ENCODE results near the gene ATP1B3. TPM values are rescaled to one million over a fixed set of nuclear protein-coding genes. Genes with fewer than 3 reads are reported as not detected.
"Not testable (repeated sequence)": the region's sequence is repeated elsewhere in the genome, so short reads cannot be mapped to it uniquely, and the experiment has no call there.

Gene ATP1B3
- total RNA-seq, 1 donor from 2014 or later = 155 TPM

GRCh38 chr3:141860766-141861513 is 15.5 kb upstream of the ATP1B3 start:
- DNase-seq (ENCODE audit: low read depth) = no peak

- DNase-seq (ENCODE audit: low read depth) = no peak
Observed at GRCh38 chr3:141862279-141862816, 14.1 kb upstream of the ATP1B3 start.

DNA sequence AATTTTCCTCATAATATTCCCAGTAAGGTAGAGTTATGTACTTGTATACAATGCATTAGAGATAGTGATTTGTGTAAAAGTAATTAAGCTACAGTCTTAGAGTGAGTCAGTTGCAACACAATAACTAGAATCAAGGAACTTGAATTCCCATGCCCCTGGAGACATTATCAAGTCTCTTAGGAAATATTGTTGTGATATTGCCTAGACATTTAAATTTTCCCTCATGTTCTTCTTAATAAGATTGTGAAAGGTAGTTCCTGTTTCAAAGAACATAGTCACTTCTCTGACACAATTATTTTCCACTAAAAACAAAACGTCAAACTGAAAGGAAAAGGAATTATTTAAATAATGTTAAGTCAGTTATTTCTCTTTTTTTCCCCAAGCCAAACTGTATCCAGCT is 13.0 kb upstream of the ATP1B3 start:
- DNase-seq (ENCODE audit: low read depth) = no peak

DNA sequence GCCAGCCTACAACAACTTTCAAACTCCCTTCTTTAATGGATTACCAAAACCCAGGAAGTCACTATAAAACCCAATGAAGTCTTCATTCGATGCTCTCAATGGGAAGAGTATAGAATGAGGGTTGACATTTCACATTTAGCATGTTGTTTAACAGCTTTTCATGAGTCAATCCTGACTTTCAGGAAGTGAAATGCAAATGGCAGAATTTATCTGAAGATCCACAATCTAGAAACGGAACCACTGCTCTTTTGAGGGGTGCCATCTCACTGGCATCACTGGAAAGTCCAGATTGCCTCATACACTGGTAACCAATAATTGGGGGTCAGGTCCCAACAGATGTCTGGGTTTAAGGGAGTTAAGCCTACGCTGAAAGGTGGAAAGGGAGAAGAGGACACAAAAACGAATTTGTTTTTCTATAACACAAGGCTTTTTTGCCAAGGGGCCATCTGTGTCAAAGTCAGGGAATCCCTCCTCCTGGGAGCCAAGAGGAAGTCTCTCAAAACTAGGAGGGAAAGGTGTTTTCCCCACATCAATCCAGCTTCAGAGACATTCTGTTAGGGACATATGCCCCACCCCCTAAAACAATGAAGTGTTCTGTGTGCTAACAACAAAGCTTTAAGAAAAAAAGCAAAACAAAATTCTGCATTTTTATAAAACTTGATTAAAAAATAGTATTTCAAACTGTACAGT is 12.0 kb upstream of the ATP1B3 start:
- DNase-seq (ENCODE audit: low read depth) = no peak

DNA sequence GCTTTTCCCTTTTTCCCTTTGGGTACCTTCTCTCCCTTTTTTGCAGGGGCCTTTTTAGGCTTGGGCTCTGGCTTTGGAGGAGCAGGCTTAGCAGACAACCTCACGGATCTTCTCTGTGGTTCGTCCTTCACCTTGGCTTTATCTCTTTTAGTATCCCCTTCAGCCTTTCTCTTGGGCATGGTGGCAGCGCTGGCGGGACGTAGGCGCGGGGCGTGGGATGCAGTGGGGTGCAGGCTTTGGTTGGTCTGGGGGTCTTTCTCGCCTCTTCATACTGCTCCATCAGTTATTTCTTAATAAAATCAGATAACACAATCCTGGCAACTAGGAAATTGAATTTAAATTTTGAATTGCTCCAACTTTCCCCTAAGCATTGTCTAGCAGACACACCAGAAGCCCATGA is 11.3 kb upstream of the ATP1B3 start:
- DNase-seq (ENCODE audit: low read depth) = no peak

- DNase-seq (ENCODE audit: low read depth) = no peak
Observed at GRCh38 chr3:141870091-141870687, 6.3 kb upstream of the ATP1B3 start.

DNA sequence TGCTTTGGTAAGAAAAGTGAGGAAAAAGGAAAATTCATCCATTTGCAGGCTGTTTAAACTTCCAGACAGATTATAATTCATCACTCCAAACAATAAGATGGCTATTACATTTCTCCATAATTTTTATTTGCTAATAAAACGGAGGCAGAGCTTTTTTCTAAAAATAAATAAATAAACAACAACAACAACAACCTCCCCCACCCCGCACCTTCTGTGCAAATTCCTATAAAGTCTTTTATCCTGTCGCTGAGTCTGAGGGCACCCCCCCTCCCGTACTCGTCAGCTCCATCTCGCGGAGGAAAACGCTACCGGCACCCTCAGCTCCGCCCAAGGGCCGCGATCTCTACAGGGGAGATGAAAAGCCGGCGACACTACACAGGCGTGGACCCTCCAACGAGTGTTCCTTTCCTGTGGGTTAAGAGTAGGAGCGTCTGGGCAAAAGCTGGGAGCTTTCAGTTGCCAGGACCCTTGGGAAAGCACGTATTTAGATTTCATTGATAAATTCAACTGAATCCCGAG is 1.0 kb upstream of the ATP1B3 start:
- peak; percentile 45 for DNase-seq (ENCODE audit: low read depth)

DNA sequence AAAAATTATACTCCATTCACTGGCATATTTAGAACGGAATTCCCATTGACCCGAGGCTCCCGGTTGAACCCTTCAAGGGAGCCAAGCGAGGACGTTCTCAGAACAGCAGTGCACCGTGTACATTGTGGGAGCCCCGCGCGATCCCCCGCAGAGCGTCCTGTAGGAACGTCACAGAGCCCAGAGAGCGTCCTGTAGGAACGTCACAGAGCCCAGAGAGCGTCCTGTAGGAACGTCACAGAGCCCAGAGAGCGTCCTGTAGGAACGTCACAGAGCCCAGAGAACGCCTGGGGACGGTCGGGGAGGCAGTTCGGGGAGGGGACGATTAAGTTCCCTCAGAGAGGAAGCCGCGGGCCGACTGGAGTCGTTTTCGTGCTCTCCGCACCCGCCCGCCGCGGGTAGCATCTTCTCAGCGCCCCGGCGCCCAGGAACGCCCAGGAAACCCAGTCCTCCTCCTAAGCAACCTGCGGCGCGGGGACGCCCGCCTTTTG is 506 bp upstream of the ATP1B3 start:
- DNase-seq (ENCODE audit: low read depth) = peak; percentile 13

GRCh38 chr3:141876891-141877621 is 613 bp downstream of the ATP1B3 start:
- peak; percentile 32 for DNase-seq (ENCODE audit: low read depth)

GRCh38 chr3:141877911-141878310 is 1.5 kb downstream of the ATP1B3 start:
- peak; percentile 40 for DNase-seq (ENCODE audit: low read depth)

DNA sequence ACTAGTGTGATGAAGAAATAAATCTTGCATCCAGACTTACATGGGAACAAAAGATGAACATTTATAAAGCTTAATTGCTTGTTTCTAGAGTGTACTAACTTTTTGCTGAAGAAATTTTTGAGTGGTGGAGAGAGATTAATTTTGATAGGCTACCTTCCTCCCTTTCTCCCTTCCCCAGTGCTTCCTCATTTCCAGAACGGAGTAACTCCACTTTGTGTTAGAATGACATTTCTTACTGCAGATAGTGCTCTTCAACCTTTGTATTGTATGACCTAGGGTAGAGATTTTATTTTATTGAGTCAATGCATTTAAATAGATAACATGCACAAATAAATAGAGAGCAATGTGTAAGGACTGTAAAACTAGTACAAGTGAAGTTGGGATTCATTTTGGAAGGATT is 1.9 kb downstream of the ATP1B3 start:
- DNase-seq (ENCODE audit: low read depth) = no peak

DNA sequence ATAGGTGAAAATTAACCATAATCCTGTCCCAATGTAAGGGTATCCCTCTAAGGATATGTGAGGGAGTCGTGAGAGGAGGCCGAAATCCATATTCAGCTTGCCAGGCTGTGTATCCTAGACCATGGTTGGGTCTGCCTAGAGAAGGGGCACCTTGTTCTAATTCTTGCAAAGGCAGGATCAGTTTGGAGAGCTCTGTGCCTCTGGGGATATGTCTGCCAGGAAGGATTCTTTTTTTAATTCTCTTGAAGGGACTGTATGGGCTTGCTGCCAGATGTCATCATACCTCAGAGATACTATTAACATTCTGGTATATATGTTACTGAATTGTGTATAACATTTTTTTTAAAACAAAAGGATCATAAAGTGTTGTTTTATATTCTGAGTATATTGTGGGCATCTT is 2.4 kb downstream of the ATP1B3 start:
- no peak for DNase-seq (ENCODE audit: low read depth)

GRCh38 chr3:141881702-141882101 is 5.3 kb downstream of the ATP1B3 start:
- DNase-seq (ENCODE audit: low read depth) = no peak

GRCh38 chr3:141887051-141887450 is 10.6 kb downstream of the ATP1B3 start:
- DNase-seq (ENCODE audit: low read depth) = no peak

DNA sequence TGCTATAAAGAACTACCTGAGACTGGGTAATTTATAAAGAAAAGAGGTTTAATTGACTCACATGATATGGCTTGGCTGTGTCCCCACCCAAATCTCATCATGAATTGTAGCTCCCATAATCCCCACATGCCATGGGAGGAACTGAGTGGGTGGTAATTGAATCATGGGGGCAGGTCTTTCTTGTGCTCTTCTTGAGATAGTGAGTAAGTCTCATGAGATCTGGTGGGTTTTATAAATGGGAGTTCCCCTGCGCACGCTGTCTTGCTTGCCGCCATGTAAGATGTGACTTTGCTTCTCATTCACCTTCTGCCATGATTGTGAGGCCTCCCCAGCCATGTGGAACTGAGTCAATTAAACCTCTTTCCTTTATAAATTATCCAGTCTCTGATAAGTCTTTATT is 12.1 kb downstream of the ATP1B3 start:
- DNase-seq (ENCODE audit: low read depth) = not testable (repeated sequence)

GRCh38 chr3:141894524-141895176 is 18.2 kb downstream of the ATP1B3 start:
- peak; percentile 87 for DNase-seq (ENCODE audit: low read depth)

DNA sequence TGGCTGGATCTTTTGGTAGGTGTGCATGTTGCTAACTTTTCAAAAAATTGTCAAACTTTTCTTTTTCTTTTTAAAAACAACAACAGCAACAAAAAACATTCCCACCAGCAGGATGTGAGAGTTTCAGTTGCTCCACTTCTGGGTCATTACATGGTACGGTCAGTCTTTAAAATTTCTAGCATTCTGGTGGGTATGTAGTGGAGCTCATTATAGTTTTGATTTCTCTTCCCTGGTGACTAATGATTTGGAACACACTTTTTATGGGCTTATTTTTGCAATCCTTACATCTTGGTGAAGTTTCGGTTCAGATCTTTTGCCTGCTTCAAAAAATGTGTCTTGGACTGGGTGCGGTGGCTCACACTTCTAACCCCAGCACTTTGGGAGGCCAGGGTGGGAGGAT is 19.3 kb downstream of the ATP1B3 start:
- DNase-seq (ENCODE audit: low read depth) = peak; percentile 33

- DNase-seq (ENCODE audit: low read depth) = no peak
Observed at GRCh38 chr3:141898908-141899307, 22.5 kb downstream of the ATP1B3 start.

DNA sequence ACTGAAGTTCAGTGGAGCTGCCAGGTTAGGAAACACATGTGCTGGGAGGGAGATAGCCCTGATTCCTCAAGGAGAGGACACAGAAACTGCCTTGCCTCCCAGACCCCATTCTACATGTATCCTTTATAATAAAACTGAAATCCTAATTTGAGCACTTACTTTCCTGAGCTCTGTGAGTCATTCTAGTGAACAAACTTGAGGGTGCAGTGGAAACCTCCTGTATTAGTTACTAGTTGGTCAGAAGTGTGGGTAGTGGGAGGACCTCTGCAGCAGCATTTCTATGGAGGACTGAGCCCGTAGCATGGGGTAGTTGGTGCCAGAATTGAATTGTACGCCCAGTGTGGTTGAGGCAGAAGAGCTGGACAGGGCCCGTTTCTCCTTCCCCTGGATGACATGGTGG is 23.9 kb downstream of the ATP1B3 start:
- no peak for DNase-seq (ENCODE audit: low read depth)

DNA sequence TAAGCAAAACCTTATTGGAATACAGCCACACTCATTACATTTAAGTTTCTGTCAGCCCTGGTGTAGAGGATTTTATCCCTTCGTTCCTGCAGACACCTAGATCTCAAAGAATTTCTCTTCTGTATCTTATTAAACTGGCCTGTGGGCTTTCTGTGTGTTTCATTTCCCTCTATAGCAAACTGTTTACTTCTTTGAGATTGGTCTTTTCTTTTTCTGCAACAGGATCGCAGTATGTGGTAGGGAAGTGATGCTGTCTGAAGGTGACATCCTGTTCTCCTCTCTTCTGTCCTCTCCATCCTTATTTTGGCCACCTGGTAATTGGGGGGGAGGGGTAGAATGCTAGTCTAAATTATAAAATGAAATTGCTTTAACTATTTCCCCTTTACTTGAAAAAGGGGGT is 25.5 kb downstream of the ATP1B3 start:
- DNase-seq (ENCODE audit: low read depth) = no peak

DNA sequence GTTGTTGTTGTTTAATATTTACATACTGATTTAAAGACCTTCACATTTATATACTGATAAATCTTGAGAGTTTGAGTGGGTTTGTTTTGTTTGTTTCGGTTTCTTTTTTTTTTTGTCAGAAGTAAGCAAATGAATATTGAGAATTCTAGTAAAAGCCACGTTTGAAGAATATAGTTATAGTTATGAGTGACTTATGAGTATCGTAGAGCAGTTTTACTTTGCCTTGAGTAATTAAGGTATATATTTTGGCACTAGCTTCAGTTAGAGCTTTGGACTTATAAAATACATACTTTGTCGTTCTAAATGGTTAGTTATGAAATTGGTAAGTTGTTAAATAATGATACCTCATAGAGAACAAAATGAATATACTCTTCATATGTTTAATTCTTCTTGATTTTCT is 27.8 kb downstream of the ATP1B3 start:
- DNase-seq (ENCODE audit: low read depth) = no peak
